Activated T-helper 1 cell treated with anti-CD3 and anti-CD28 coated beads, Interleukin-2, amount 50 U/mL, for 16 hours (primary cell): ENCODE measurements around the gene CCDC40.

Experiments used
- DNase-seq, 2 donors: peaks; one replicate each; pipeline ENCODE4 v3.0.0-alpha.2; 2020; ENCODE audit warnings: low read depth in 1 of 2, low spot score in 1 of 2

CCDC40 gene

GRCh38 chr17:80110927-80111701, 74.7 kb downstream of the CCDC40 start:
- DNase-seq, result no peak

GRCh38 chr17:80111702-80112470, 75.4 kb downstream of the CCDC40 start:
- no peak for DNase-seq

- DNase-seq, result no peak
These were observed 76.1 kb downstream of the CCDC40 start for GRCh38 chr17:80112471-80113032.

GRCh38 chr17:80113033-80113484, 76.6 kb downstream of the CCDC40 start:
- no peak for DNase-seq

- DNase-seq, result no peak
These were observed 78.3 kb downstream of the CCDC40 start for GRCh38 chr17:80114758-80115157.

- no peak for DNase-seq
These were observed 78.7 kb downstream of the CCDC40 start for GRCh38 chr17:80115159-80115558.

- no peak for DNase-seq
These were observed 80.0 kb downstream of the CCDC40 start for GRCh38 chr17:80116276-80116920.

GRCh38 chr17:80116921-80117380, 80.5 kb downstream of the CCDC40 start:
- no peak for DNase-seq

- no peak for DNase-seq
These were observed 81.3 kb downstream of the CCDC40 start for GRCh38 chr17:80117491-80118401.

GRCh38 chr17:80118601-80119270, 82.3 kb downstream of the CCDC40 start:
- no peak for DNase-seq

- no peak for DNase-seq
These were observed 82.9 kb downstream of the CCDC40 start for GRCh38 chr17:80119271-80119791.

GRCh38 chr17:80119839-80120238, 83.4 kb downstream of the CCDC40 start:
- no peak for DNase-seq

- DNase-seq, result no peak
These were observed 85.7 kb downstream of the CCDC40 start for GRCh38 chr17:80122026-80122575.

GRCh38 chr17:80122926-80123505, 86.6 kb downstream of the CCDC40 start:
- DNase-seq, result no peak

GRCh38 chr17:80123791-80124190, 87.3 kb downstream of the CCDC40 start:
- DNase-seq, result no peak

- no peak for DNase-seq
These were observed 88.0 kb downstream of the CCDC40 start for GRCh38 chr17:80124351-80124981.

GRCh38 chr17:80125656-80126448, 89.4 kb downstream of the CCDC40 start:
- DNase-seq, result no peak

GRCh38 chr17:80126449-80126715, 89.9 kb downstream of the CCDC40 start:
- DNase-seq, result no peak
